Cardiac septum (tissue), 1 donor: ENCODE measurements around the gene ZFHX3. TPM values are rescaled to one million over a fixed set of nuclear protein-coding genes. Genes with fewer than 3 reads are reported as not detected.
"Not testable (repeated sequence)": the region's sequence is repeated elsewhere in the genome, so short reads cannot be mapped to it uniquely, and the experiment has no call there.

Experiments
- DNase-seq: peaks from one replicate; pipeline ENCODE4 v3.0.0-alpha.2; 2020; ENCODE audit warnings: low spot score
- intact Hi-C: fragments of 100-400 bp; cut with DNase I; formaldehyde crosslinking; loops from one replicate; pipeline ENCODE4 v1.14.0; 2022
- long read RNA-seq: library from polyadenylated mRNA; unstranded; transcript quantifications from one replicate; pipeline ENCODE4 v2.0.0, GENCODE V29; 2021
- total RNA-seq: library from RNA; stranded (reverse); fragmentation: NEBNext Ultra II Directional; extraction: Animal tissue kit (Norgen Biotek cat#: 25700); gene quantifications from one replicate; pipeline ENCODE4 v1.2.1, GENCODE V29; 2021
- donor health status: DM: no; HTN: no; CAD: no.

ZFHX3 gene, protein sequence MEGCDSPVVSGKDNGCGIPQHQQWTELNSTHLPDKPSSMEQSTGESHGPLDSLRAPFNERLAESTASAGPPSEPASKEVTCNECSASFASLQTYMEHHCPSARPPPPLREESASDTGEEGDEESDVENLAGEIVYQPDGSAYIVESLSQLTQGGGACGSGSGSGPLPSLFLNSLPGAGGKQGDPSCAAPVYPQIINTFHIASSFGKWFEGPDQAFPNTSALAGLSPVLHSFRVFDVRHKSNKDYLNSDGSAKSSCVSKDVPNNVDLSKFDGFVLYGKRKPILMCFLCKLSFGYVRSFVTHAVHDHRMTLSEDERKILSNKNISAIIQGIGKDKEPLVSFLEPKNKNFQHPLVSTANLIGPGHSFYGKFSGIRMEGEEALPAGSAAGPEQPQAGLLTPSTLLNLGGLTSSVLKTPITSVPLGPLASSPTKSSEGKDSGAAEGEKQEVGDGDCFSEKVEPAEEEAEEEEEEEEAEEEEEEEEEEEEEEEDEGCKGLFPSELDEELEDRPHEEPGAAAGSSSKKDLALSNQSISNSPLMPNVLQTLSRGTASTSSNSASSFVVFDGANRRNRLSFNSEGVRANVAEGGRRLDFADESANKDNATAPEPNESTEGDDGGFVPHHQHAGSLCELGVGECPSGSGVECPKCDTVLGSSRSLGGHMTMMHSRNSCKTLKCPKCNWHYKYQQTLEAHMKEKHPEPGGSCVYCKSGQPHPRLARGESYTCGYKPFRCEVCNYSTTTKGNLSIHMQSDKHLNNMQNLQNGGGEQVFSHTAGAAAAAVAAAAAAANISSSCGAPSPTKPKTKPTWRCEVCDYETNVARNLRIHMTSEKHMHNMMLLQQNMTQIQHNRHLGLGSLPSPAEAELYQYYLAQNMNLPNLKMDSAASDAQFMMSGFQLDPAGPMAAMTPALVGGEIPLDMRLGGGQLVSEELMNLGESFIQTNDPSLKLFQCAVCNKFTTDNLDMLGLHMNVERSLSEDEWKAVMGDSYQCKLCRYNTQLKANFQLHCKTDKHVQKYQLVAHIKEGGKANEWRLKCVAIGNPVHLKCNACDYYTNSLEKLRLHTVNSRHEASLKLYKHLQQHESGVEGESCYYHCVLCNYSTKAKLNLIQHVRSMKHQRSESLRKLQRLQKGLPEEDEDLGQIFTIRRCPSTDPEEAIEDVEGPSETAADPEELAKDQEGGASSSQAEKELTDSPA (N-terminal part only)
- total RNA-seq: 15.7 TPM
- long read RNA-seq, partial matches to known transcripts: 7 of 31 reads
- long read RNA-seq, other reads (novel, unspliced or antisense): 24 of 31 reads

DNA sequence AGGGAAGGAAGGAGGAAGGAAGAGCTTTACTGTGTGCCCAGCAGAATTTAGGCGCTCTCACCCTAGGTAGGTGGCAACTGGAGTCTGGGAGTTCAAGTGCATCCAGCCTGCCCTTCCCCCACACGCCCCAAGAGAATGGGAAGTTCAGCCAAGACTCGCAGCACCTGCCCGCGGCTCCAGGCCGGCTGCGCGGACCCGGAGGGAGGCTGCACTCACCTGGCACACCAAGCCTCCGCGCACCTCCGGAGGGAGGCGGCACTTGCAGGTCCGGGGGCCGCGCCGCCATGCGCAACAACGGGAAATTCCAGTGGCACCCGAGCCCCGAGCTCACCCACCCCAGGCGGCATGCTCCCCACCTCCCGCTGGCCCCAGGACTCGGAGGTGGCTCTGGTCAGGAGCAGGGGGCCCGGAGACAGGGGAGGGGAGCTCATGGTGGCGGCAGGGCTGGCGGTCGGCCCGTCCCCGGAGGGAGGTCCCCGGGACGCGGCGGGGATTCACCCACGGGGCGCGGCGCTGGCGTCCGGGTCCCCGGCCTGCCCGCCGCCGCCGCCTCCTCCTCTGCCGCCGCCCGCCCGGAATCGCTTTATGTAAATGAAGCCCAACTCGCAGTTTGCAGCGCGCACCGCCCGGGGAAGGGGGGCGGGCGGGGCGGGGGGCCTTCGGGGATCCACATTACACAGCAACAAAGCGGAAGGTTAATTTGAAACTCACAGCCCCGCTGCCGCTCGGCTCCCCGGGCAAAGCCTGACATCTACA is at the start of gene ZFHX3:
Gene ZFHX3 (minus strand): TSS at position 593 of the 756 bp plus-strand sequence. CDS start 87,983 bp downstream, outside the sequence.
- intact Hi-C loops: loop anchor here (5.0 kb wide), 1 partner anchor 215 kb away; no protein-coding TSS in a partner anchor
- DNase-seq: no peak

DNA sequence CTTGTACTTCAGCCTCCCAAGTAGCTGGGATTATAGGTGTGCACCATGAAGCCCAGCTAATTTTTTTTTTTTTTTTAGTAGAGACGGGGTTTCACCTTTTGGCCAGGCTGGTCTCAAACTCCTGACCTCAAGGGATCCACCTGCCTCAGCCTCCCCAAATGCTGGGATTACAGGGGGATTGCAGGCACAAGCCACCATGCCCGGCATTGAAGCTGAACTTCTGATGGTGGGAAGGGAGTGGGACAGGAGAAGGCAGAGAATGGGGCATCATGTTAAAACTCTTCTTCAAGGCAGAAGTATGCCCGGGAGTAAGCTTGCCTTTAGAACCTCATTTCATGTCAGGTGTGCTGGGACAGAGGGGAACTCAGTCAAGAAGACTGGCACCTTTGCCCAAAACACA is 48.6 kb upstream of the ZFHX3 start:
- intact Hi-C loops: loop anchor here (10.0 kb wide), 1 partner anchor 258 kb away; no protein-coding TSS in a partner anchor
- no peak for DNase-seq

DNA sequence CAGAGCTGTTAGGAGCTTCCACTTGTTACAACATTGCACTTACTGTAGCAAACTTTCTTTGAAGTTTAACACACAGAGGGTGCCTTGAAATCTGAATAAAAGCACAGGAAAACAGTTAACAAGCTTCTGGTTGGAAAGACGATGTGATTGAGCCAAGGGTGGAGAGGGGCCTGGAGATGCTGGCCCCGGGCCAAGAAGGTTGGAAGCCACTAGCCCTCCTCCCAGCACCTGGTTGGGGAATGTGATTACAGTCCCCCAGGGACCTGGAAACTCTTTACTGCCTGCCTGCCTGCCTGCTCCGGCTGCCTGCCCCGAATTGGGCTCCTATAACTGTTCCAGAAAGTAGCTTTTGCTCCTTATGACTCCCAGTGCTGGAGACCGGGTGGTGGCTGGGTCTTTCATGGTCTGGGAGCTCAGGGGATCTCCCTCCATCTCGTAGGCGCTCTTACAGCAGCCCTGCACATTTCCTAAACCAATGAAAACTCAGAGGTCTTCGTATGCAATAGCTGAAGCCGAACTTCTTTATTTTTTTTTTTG is 48.0 kb upstream of the ZFHX3 start:
- intact Hi-C loops: loop anchor here (10.0 kb wide), 1 partner anchor 259 kb away; no protein-coding TSS in a partner anchor
- DNase-seq: no peak

DNA sequence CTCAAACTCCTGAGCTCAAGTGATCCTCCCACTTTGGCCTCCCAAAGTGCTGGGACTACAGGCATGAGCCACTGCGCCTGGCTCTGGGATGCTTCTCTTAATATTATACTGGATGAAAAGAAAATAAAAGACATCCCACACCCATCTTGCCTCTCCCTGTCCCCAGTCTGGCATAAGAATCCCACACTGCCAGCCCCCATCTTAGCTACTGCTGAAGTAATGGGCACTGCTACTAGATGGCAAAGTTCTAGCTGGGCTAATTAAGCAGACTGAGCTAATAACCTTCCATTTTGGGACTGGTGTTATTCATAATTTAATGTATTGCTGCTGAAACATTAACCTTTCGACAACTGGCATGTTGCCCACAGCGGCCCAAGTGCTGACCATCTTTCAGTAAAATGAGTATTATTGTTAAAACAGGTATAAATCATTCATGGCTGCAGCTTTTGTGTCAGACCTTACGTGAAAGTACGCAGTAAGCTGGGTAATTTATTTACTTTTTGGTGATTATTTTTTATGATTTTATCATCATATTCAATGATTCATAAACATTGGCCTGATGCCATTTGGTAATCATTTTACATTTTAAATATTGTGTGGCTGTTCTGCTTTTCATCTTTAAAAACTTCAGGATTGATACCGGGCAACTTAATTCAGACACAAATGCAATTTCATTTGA is 47.4 kb upstream of the ZFHX3 start:
- intact Hi-C loops: loop anchor here (10.0 kb wide), 1 partner anchor 260 kb away; no protein-coding TSS in a partner anchor
- DNase-seq: no peak

DNA sequence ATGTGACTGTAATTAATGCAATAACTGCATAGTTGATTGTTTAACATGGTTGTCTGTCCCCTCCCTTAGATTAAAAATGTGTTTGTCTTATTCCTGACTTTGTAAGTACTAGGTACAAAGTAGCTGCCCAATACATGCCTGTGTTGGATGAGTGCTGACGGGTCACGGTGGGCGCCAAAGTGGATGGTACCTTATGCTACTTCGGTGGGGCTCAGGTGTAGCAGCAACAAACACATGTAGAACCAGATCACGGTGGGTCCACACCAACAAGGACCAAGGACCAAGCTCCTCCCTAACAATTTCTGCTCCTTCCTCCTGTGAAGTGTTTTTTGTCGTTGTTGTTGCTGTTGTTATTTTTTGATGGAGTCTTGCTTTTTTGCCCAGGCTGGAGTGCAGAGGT is 46.4 kb upstream of the ZFHX3 start:
- DNase-seq: no peak
- intact Hi-C loops: loop anchor here (10.0 kb wide), 1 partner anchor 260 kb away; no protein-coding TSS in a partner anchor

DNA sequence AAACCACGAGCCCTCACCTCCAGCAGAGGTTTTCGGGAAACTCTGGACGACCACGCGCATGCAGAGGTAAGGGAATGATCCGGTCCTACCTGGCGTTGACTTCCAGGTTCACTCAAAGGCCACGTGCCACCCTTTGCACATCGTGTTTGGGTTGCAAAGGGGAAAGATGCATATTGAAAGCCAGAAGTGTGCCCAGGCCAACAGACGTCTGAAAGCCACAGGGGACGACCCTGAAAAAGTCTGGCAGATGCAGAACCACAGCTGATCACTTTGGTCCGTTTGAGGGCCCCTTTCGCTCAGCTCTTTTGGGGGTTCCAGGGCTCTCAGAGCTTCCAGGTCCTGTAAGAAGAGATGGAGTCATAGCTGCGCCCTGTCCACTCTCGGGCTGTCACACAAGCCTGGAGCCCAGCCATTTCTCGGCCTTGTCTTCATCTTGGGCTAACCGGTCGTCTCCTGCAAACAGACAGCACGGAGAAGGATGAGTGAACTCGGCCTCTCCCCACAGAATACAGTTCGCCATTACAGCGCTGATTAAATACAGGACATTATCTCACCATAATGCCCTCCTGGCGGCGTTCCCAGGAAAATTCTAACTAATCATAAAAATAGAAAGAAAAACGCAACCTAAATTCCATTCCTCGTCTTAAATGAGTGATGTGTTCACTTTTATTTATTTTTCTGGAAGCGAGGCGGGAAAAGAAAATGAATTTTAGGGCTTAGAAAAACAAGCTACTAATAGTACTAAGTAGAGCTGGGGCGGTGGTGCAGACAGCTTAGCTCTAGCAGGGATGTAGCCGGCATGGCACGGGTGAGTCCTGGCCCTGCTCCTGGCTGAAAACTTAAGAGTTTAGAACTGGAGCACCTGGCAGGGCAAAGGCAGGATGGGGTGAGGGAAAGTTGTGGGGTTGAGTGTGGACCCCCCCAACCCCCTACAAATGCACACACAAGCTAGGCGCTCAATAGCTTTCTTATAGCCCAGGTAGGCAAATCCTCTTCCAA is 45.5 kb upstream of the ZFHX3 start:
- intact Hi-C loops: loop anchor here (2.0 to 10.0 kb wide), 2 partner anchors 23 to 261 kb away; no protein-coding TSS in a partner anchor
- no peak for DNase-seq

DNA sequence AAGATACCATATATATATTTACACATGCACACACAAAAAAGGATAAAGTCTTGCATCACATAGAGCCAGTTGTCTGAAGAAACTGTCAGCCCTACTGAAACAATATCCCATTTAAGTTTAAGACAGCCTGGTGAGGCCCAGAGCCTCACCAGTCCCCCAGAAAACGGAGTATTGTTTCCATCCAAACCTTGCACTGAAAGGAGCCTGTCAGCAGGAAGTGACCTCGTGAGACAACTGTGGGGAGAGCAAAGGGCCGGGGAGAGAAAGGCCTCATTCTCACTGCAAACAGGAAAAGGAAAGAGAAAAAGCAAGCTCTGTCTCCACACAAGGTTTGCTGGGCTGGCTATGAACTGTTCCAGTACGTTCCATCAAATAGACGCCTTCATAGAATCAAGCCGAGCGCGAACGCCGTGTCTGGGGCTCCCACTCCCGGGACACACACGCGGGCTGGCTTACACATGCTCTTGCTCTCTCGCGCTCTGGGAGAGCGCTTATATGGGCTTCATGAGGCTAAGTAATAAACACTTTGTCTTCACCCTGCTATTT is 44.4 kb upstream of the ZFHX3 start:
- no peak for DNase-seq
- intact Hi-C loops: loop anchor here (2.0 to 10.0 kb wide), 2 partner anchors 22 to 262 kb away; no protein-coding TSS in a partner anchor

DNA sequence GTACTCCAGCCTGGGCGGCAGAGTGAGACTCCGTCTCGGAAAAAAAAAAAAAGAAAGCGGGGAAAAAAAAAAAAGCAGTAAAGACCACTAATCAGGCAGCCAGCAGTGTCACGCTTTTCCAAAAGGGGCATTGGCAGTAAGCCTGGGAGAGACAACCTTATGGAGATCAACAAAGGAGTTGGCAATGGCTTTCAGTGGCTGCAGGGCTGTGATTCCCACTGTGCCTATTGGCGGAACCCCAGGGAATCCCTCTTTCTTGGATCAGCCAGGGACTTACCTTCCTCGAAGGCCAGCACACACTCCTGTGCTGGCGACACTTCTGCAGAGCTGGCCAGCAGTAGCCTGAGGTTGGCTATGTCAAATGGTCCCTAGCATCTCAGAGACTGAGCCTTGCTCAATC is 43.2 kb upstream of the ZFHX3 start:
- intact Hi-C loops: loop anchor here (10.0 kb wide), 1 partner anchor 264 kb away; no protein-coding TSS in a partner anchor
- no peak for DNase-seq

DNA sequence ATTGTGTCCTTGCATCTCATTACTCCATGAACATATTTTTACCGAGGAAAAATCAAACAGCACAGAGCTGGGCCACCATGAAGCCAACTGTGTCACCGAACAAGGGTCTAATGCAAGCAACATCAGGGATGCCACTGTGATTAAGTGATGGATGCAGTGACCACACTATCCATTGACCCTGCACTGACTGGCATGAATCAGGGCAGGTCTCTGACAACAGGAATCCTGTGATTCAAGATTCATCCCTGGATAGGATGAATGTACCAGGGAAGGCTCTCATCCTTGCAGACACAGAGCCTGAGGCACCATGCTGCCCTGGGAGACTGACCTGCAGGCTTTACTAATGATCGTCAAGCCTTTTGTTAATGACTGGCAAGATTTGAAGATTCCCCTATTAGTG is 41.5 kb upstream of the ZFHX3 start:
- intact Hi-C loops: no loop called here

DNA sequence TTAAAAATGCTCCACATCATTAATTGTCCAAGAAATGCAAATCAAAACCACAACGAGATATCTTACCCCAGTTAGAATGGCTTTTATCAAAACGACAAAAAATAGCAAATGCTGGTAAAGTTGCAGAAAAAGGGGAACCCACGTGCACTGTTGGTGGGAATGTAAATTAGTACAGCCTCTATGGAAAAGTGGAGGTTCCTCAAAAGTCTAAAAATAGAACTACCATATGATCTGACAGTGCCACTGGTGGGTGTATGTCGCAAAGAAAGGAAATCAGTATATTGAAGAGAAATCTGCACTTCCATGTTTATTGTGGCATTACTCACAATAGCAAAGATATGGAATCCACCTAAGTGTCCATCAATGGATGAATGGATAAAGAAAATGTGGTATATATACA is 38.2 kb upstream of the ZFHX3 start:
- intact Hi-C loops: no loop called here
- no peak for DNase-seq

More for the DNA sequence above, 41.5 kb upstream of the ZFHX3 start:
- no peak for DNase-seq

DNA sequence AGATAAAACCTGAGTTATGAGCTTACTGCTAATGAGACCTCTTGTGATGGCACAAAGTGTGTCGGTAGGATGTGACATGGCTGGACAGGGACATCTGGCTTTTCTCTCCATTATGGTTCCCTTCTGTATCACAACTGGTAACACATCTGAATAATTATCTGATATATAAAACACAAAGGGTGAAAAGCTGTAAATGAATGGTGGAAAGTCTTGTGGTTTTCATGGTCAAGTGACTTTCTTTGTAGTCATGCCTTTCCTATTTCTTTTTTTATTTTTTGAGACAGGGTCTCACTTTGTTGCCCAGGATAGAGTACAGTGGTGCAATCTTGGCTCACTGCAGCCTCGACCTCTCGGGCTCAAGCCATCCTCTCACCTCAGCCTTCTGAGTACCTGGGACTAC is 35.3 kb upstream of the ZFHX3 start:
- intact Hi-C loops: no loop called here
- no peak for DNase-seq

DNA sequence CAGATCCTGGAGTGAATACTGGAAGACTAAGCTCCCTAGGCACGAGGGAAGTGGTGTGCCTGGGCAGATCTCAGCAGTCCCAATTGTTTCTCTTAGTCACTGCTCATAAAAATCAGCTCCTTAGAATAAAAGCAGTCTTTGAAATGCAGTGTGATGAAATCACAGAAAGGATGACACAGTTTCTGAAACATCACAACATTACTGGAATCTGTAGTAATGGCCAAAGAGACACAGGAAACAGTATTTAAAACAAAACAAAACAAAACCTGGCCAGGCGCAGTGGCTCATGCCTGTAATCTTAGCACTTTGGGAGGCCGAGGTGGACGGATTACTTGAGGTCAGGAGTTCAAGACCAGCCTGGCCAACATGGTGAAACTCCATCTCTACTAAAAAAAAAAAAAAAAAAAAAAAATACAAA is 34.7 kb upstream of the ZFHX3 start:
- intact Hi-C loops, DNase-seq: not testable (repeated sequence)

DNA sequence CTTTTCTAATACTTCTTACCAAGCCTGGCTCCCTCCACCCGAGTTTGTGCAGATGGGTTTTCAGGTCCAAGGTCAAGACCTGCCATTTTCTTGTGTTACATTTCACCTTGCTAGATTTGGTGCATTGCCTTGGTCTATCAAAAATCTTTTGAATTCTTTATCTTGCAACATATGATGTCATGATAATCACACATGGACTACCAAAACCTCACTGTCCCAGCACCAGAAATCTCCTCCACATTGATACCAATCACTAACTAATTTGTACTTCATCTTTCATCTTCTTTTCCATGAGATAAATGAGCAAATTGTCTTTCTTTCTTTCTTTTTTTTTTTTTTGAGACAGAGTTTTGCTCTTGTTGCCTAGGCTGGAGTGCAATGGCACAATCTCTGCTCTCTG is 33.0 kb upstream of the ZFHX3 start:
- intact Hi-C loops: no loop called here
- DNase-seq: no peak

DNA sequence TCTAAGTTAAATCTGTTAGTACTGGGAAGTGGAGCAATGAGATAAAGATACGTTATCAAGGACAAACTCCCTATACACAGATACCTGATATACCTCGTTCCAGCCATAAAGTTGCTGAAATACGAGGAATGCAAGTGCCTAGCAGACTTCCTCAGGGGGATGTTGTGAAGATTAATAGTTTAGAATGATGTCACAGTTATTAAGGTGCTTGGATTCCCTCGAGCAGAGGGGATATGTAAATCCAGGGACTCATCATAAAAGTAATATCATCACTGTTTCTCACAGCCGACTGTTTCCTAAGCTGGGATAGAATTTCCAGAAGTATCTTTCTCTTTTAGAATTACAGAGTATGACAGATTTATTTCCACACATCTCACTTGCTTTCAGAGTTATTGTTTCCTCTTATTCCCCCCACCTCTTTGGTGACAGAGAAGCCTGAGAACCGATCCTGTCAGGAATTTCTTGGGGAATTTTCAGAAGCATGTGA is 28.4 kb upstream of the ZFHX3 start:
- no peak for DNase-seq
- intact Hi-C loops: no loop called here

DNA sequence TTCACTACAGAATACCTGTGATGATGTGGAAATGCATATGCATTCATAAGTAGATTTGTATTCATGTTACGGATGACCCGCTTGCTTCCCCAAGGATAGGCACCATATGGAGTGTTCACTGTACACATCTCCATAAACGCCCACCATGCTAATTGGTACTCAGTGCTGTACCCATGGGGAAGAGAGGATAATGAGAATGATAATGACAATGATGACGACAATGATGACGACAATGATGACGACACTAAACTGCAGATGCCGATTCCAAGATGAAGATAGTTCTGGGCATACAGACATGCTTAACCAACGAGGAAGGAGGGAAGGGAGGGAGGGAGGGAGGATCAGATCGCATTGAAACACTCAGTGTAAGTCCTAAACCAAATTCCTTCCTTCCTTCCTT is 26.5 kb upstream of the ZFHX3 start:
- intact Hi-C loops: loop anchor here (5.0 kb wide), 1 partner anchor 68 kb away; no protein-coding TSS in a partner anchor

DNA sequence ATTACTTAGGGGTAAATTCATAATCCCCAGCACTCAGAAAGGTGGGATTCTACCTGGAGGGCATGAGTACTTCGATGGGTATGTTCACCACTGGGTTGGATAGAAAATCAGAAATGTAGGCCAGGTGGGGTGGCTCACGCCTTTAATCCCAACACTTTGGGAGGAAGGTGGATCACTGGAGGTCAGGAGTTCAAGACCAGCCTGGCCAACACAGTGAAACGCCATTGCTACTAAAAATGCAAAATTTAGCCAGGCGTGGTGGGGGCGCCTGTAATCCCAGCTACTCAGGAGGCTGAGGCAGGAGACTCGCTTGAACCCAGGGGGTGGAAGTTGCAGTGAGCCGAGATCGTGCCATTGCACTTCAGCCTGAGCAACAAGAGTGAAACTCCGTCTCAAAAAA is 24.1 kb upstream of the ZFHX3 start:
- not testable (repeated sequence) for DNase-seq
- intact Hi-C loops: loop anchor here (5.0 kb wide), 1 partner anchor 70 kb away; no protein-coding TSS in a partner anchor

More for the DNA sequence above, 26.5 kb upstream of the ZFHX3 start:
- no peak for DNase-seq
